ENCODE data around the gene ST6GALNAC4.

- TF ChIP-seq CTCF (tag by site-specific recombination; IDR thresholded peaks at IDR 0.05) (no peak), ZNF501 (tag by site-specific recombination; IDR thresholded peaks at IDR 0.05) (no peak), REST (tag by site-specific recombination; IDR thresholded peaks at IDR 0.05) (no peak), SP2 (tag by site-specific recombination; IDR thresholded peaks at IDR 0.05) (no peak), ZNF292 (tag by site-specific recombination; IDR thresholded peaks at IDR 0.05; ENCODE audit: borderline replicate concordance, low read depth) (no peak), ZNF514 (tag by site-specific recombination; IDR thresholded peaks at IDR 0.05) (no peak), ZNF311 (tag by site-specific recombination; IDR thresholded peaks at IDR 0.05; ENCODE audit: borderline replicate concordance) (no peak), TCF7L2 (IDR thresholded peaks at IDR 0.05; ENCODE audit: borderline replicate concordance, low read depth, low read length) (no peak), ZNF302 (tag by site-specific recombination; IDR thresholded peaks at IDR 0.05; ENCODE audit: low read depth) (no peak)
Observed at GRCh38 chr9:127953768-127954505, 37.1 kb upstream of the ST6GALNAC4 start.
